ENCODE measurements around the gene CSDE1.

Gene CSDE1

DNA sequence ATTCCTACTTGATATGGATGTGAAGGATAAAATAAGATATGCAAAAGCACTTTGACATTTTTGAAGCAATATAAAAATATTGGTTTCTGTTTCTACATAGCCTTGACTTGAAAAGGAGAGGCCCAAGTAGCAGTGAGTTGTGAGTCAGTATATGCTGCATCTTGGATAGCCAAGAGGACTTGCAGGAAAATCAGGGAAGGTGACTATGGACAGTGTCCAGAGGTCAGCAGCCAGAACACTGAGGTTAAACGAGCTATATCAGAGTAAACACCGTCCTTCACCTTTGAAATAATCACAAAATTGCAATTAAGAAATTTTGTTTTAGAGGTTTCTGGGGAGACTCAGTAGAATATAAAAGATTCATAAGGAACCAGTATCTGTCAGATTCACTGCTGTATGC is 55.9 kb downstream of the CSDE1 start:
- no peak for DNase-seq

DNA sequence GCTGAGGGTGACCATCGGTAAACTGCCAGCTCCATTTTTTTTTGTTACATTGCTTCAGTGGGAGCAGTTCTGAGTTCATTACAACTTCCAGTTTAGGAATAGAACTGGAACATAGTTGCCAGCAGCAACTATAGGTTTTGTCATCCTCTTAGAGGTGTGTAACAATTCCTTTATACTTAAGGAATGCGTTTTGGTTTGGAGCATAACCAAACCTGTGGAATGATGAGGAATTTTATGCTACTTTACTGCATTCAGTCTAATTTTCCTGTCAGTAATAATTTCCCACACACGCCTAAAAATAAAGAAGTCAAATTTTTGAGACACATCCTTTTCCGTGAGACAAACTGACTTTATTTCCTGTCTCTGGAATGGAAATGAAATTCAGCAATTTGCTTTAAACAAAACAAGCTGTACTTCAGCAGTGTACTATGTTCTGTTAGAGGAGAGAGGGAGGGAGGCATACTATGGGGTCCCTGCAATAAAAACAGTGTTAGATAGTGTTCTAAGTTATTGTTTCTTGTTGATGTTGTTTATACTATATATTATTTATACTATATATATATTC is 57.7 kb downstream of the CSDE1 start:
- peak; percentile 4 for DNase-seq

DNA sequence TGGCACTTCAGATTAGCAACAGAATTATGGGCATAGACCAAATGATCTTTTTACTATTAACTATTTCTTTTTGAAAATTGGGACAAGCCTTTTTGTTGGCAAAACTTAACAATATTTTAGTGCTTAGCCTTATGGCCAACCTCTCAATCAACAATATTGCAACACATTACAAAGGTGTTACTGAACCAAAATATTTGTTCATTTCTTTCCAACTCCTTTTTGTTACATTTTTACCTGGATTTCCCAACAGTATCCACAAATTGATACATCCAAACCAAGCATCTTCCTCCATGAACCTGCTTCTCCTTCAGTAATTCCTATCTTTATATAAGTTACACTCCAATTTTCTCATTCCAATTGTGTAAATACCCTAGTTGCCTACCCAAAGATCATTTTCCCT is 61.0 kb downstream of the CSDE1 start:
- DNase-seq = no peak

DNA sequence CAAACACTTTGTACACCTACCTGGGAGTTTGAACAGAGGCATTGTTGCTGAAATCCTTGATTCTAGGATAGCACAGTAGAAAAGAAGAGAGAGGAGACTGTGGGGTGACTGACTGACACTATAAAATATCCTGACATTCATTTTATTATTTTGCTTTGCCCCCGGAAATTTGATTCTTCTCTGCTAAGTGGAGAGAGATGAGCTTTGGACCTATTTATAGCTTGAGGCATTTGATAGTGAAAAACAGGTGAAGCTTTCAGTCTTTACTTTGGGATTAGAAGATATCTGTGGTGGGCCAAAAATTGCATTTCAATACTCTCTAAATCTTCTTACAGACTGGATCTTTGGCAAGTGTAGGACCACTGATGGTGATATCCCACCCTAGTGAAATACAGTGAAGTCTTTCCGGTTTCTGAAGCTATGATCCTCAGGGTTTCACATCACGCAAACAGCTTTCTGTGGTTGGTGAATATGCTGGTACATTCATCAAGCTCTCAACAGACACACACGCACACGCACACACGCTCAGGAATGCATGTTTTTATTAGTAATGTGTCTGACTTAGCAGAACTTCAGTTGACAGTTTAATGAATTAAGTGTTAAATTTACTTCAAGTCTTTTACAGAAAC is 62.2 kb downstream of the CSDE1 start, which contains the start of gene AMPD1:
Gene AMPD1, minus strand, starts transcription at position 117 of the 629 bp plus-strand sequence. Its CDS starts 75 bp downstream, at position 42.
- peak; percentile 49 for DNase-seq

DNA sequence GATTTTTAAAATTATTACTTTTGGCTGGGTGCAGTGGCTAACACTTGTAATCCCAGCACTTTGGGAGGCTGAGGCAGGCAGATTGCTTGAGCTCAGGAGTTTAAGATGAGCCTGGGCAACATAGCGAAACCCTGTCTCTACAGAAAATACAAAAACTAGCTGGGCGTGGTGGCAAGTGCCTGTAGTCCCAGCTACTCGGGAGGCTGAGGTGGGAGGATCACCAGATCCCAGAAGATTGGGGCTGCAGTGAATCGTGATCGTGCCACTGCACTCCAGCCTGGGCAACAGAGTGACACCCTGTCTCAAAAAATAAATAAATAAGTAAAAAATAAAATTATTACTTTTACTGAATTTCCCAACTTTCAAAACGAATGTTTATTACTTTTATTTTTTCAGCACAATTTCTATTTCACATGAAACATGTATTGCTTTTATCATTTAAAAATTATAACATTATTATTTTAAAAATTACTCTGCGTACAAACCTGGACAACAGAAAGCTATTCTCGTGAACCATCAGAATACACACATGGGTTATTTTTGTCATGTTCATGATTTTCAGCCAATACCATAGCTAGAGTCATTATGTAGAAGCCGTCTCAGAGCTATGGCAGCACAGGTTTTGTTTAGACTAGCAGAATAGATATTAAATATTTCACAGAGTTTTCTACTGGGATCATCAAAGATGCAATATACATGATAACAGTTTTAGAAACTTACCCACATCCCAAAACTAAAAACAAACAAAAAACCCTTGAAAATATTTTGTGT is 63.1 kb downstream of the CSDE1 start:
- DNase-seq = no peak

DNA sequence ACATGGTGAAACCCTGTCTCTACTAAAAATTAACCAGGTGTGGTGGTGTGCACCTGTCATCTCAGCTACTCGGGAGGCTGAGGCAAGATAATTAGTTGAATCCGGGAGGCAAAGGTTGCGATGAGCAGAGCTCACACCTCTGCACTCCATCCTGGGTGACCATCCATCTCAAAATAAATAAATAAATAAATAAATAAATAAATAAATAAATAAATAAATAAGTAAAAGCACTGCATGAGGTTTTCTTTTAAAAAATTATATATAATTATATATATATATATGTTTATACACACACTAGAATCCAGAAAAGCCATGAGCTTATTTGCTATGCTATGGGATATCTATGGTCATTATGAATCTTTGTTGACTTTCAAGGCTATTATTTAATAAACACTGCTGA is 64.8 kb downstream of the CSDE1 start:
- DNase-seq = no peak

DNA sequence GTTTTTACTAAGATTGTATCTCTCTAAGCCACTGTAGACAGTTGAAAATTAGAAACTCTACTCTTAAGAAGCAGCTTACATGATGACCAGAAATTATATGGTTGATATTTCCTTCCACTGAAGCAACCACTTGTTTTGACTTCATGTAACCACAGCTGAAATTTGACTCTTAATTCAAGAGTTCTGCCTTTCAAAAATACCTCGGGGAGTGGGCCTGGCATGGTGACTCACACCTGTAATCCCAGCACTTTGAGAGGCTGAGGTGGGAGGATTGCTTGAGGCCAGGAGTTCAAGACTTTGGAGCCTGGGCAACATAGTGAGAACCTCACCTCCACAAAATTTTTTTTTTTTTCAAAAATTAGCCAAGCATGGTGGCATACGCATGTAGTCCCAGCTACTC is 66.7 kb downstream of the CSDE1 start:
- no peak for DNase-seq

DNA sequence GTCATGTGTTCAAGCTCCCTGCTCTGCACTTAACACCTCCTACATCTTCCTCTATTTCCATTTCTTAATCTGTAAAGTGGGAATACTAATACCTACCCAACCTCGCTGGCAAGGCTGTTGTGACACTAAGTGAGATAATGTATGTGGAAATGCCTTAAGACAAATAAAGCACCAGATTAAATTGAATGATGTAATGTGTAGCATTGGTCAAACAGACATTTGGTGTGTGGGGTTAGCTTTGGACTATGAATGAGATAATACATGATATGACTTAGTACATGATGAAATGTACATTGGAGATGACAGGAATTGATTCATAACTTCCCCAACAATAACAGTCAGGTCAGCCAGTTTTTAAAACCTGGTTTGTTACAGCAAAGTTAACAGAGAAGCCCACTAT is 67.6 kb downstream of the CSDE1 start:
- no peak for DNase-seq

DNA sequence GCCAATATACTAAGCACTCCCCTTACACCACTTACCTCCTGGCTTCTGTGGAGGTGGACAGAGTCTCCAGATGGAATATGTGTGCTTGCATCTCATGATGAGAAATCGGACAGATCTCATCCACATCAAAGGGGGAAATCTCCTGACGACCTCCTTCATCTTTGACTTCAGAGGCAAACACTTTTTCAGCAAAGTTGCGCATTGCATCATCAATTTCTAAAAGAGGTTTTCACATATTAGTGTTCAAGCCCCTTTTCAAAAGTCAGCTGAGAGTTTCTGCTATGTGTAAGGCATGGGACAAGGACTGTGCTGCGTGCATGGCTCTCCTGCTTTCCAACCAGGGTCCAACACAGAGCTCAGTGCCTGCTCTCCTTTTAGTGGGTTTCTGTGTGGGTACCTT is 69.3 kb downstream of the CSDE1 start:
- no peak for DNase-seq

DNA sequence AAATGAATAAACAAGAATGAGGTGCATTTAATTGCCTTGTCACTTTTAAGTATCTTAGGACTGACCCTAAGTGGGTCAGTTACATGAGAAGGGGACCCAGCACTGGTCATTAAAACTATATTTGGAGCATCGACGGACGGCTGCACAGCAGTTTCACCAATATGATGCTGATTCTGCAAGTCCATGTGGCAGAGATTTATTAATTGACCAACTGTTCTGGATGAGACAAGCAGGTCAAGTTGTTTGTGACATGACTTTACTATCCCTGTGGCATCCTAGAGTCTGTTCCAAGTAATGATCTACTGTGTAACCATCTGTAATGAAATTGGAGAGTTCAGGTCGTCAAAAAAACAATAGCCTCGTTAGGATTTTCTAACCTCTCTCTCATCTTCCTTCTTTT is 71.9 kb downstream of the CSDE1 start:
- DNase-seq = no peak

DNA sequence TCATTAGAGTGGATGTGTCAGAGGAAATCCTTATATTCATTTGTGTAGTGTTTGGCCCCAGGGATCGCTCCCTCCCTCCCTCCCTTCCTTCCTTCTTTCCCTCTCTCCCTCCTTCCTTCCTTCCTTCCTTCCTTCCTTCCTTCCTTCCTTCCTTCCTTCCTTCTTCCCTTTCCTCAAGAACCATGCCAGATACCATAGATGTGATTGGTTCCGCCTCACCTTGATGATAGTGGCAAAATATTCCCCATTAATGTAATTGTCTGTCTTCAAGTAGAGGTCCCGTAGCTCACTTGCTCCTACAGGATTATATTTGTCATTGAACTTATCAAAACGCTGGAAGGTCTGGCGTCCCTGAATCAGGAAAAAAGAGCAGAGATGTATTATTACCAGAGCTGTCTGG is 80.1 kb downstream of the CSDE1 start:
- no peak for DNase-seq

DNA sequence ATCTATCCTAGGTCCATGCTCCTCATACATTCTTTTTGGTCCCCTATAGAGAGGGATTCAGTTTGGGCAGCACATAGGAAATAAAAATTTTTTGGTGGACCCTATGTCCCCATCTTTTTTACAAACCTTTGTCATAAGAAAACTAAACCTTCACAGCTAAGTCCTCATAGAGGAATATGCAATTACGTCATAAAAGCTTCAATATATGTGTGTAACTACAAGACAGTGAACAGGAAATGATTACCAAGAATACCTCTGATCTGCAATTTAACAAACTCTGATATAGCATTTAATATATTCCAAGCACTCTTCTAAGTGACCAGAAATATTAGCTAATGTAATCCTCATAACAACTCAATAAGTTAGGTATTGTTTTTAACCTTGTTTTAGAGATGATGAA is 81.7 kb downstream of the CSDE1 start:
- DNase-seq = no peak

DNA sequence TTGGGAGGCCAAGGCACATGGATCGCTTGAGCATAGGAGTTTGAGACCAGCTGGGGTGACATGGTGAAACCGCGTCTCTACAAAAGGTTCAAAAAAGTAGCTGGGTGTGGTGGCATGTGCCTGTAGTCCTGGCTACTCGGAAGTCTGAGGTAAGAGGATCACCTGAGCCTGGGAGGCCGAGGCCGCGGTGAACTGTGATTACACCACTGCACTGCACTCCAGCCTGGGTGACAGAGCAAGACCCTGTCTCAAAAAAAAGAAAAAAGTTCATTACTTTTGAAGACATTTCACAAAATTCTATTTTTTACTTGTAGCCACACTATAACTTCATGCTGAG is 85.9 kb downstream of the CSDE1 start:
- DNase-seq = no peak

DNA sequence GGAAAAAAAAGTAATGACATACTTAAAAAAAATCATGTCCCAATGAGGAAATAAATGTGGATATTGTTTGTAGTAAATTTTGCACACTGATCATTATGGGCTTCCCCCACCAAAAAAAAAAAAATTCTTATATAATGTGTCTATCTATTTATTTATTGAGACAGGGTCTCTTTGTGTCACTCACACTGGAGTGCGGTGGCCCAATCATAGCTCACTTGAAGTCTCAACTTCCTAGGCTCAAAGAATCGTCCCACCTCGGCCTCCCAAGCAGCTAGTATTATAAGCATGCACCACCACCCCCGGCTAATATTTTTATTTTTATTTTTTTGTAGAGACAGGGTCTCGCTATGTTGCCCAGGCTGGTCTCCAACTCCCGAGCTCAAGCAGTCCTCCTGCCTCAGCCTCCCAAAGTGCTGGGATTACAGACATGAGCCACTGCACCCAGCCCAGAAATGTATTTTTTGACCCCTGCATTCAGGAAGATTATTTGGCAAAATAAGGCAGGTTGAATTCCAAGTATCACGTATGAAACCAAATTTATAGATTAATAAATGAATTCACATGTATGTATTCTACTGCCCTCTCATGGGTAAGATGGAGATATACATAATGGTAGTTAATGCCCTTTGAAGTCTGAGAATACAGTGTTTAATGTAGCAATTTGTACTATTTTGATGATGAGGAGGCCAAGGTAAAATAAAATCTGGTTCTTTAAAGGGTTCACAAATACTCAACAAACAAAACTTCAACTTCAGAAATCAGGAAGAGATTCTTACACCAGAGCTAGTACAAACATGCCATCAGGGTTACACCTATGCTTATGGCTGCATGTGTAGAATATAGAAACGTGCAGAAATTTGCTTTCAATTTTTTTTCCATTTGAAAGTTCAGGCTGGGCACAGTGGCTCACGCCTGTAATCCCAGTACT is 86.5 kb downstream of the CSDE1 start:
- peak; percentile 17 for DNase-seq

DNA sequence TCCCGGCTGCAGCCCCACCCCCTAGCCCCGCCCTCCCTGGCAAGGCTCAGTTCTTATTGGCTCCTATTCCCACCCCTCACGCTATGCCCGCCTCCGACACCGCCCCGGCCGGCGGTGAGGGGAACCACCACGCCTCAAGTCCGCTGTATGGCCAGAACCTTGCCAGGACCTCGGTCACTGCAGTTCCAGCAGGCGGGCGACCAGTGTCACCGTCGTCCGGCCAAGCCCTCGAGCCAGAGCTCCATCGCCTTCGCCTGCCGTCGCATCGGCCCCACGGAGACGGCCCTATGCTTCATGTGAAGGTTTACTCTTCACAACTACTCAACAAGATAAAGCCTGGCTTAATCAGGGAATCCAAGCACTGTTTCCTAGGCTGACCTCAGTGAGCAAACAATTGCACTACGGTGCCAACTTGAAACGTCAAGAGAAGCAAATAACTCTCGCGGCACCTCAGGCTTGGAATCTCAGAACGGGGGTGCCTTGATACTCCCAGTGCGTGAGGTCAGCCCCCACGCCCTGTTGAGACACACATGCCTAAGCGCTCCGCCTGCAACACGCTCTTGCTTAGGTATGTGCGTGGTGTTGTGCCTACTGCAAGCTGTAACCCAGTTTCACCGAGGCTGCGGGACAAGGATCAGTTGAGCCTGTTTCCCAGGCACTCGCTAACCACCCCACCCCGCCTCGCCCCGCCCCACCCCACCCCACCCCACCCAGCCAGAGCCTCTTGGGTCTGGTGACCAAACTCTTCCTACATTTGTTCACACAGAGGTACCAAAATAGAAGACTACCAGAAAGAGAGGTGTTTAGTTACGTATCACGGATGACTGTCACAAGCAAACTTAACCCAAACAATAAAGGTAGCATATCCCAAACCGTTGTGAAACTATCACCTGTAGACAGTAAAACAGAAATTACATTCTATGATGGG is 87.4 kb downstream of the CSDE1 start:
- DNase-seq = peak; percentile 86

DNA sequence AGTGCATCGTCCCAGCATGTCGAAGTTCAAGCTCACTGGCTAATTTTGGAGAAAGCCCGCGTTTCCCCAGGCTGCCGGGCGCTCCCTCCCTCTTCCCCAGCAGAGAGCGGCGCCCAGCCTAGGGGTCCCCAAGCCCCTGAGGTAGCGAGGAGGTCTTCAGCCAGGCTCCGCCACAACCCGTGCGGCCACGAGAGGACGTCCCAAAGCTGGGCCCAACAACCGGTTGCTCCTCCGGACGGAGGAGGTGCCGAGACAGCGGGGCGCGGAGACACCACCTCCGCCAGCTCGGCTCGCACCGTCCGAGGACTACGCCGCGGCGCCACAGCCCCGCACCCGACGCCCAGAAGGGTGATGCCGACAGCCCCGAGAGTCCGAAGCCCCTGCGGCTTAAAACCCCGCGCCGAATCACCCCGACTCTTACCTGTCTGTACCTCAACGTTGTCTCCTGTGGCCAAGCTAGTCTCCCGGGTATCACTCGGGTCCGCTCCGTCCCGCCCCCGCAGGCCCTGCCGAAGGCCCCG is 88.2 kb downstream of the CSDE1 start, which contains the start of gene DENND2C:
Gene DENND2C, minus strand, starts transcription at position 488 of the 521 bp plus-strand sequence. CDS start 44,065 bp downstream, outside the sequence.
- no peak for DNase-seq

DNA sequence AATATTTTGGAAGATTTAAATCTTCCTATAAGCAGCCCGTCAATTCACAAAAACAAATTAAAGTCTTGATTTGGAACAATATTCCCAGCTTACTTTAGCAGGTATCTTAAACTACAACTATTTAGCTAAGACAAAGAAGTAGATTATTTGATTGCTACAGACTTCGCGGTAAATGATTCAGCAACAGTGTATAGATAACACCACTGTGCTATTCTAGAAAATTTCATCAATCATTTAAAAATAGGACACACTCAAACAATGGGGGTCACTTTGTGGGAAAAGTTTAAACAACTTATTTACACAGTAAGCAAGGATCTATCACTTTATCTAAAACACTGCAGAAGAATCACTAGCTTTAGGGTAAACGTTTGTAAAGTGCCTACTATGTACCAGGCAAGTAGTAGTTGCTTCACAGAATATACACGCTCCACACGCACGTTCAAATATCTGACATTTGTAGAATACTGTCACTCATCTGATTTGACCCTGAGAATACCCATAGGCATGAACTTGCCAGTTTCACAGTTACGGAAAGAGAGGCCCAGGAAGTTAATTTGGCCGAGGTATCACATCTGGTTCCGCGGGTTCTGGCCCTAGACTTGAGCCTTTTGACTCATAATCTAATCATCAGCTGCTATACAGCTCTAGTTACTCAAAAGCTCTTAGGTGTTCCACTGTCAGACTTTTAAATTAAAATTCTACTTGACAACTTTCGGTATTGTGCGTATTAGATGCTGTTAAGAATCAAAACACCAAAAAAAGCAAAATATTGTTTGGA is 88.8 kb downstream of the CSDE1 start:
- peak; percentile 4 for DNase-seq

DNA sequence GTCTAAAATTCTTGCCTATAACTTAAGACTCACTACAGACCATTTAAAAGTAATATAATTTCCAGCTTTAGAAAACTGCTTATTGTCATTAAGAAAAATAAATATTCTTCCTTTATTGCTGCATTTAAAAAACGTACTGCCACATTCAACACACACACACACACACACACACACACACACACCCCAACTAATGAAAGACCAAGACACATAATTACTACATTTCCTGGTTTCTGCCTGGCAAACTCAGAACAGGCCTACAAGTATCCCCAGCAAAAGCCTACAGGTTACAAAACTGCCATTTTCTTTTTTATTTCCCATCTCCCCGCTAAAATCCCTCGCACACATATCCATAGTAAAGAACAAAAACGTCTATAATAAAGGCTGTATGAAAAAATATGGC is 89.4 kb downstream of the CSDE1 start:
- DNase-seq = no peak

DNA sequence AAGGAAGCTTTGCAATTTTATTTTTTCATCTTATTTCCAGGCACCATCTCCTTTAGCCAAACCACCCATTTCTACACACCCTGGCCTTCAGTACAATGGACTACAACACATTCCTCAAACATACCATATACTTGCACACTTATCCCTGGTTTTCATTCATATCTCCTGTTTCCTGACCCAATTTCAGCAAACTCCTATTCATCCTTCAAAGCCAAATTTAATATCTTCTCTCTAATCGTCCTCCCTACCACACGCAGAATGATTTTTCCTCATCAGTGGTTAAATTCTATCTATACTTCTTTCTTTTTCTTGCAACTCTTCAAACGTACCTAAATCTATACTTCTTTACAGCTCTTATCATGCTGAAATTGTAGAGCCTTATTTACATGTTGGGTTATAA is 90.8 kb downstream of the CSDE1 start:
- no peak for DNase-seq
